ENCODE results near the gene ZBTB20. TPM values are rescaled to one million over a fixed set of nuclear protein-coding genes. Genes with fewer than 3 reads are reported as not detected.

ZBTB20 gene
- total and polyA plus RNA-seq, 7 donors: under 0.01 to 113 (median 58.6) TPM

GRCh38 chr3:114447545-114447944, 699.5 kb downstream of the ZBTB20 start:
- no peaks in the 10 kb centered on the region for H3K27me3 ChIP-seq
- H3K4me1 ChIP-seq: peaks cover 0 to 44% (median 28%) of the 10 kb centered on the region in 4 donors
- TF ChIP-seq POLR2A (IDR thresholded peaks at IDR 0.05): no peak
- TF ChIP-seq CTCF (IDR thresholded peaks at IDR 0.05): no peak
- no peak for TF ChIP-seq POLR2AphosphoS5 (IDR thresholded peaks at IDR 0.05)
- no peak for TF ChIP-seq EP300 (IDR thresholded peaks at IDR 0.05)
- no peak overlapping the region for H3K4me3 ChIP-seq
- intact Hi-C loops (cut with DNase I): no loop called here
- H3K9me3 ChIP-seq: no peaks in the 10 kb centered on the region
- 70 to 86% methylated on average over 3 of the region's 3 CpGs for WGBS, 2 donors
- DNase-seq: no peak
- no peak overlapping the region for H3K27ac ChIP-seq
- no peaks in the 10 kb centered on the region for H3K36me3 ChIP-seq

GRCh38 chr3:114446600-114446999, 700.5 kb downstream of the ZBTB20 start:
- H3K27ac ChIP-seq: peak overlapping the region in 3 of 4 donors; percentile 36 to 47 (median 46)
- H3K36me3 ChIP-seq: no peaks in the 10 kb centered on the region
- WGBS, 2 donors: 76 to 90% methylated on average over 5 of the region's 5 CpGs
- H3K4me3 ChIP-seq: no peak overlapping the region
- no peaks in the 10 kb centered on the region for H3K27me3 ChIP-seq
- H3K9me3 ChIP-seq: no peaks in the 10 kb centered on the region
- intact Hi-C loops (cut with DNase I): no loop called here
- peak in 2 of 4 donors; percentile 34 to 55 for TF ChIP-seq POLR2AphosphoS5 (IDR thresholded peaks at IDR 0.05)
- no peak for TF ChIP-seq CTCF (IDR thresholded peaks at IDR 0.05)
- peak; percentile 64 for DNase-seq
- H3K4me1 ChIP-seq: peaks cover 0 to 47% (median 28%) of the 10 kb centered on the region in 4 donors

- Histone ChIP-seq H3K9me3 (no peaks in the 10 kb centered on the region), H3K4me3 (no peak overlapping the region), H3K36me3 (no peaks in the 10 kb centered on the region), H3K27ac (no peak overlapping the region), H3K4me1 (peaks cover 0 to 53% (median 39%) of the 10 kb centered on the region in 4 donors), H3K27me3 (no peaks in the 10 kb centered on the region)
- intact Hi-C loops (cut with DNase I): no loop called here
- WGBS, 2 donors: 88 to 94% methylated on average over 2 of the region's 2 CpGs
- TF ChIP-seq POLR2A (IDR thresholded peaks at IDR 0.05): no peak
- TF ChIP-seq CTCF (IDR thresholded peaks at IDR 0.05): no peak
- no peak for TF ChIP-seq POLR2AphosphoS5 (IDR thresholded peaks at IDR 0.05)
- no peak for TF ChIP-seq EP300 (IDR thresholded peaks at IDR 0.05)
- DNase-seq: no peak
Observed at GRCh38 chr3:114445233-114445632, 701.9 kb downstream of the ZBTB20 start.

GRCh38 chr3:114444216-114444615, 702.9 kb downstream of the ZBTB20 start:
- intact Hi-C loops (cut with DNase I): no loop called here
- no peak overlapping the region for H3K27ac ChIP-seq
- peaks cover 0 to 58% (median 39%) of the 10 kb centered on the region in 4 donors for H3K4me1 ChIP-seq
- 90 to 91% methylated on average over 3 of the region's 3 CpGs for WGBS, 2 donors
- no peaks in the 10 kb centered on the region for H3K27me3 ChIP-seq
- DNase-seq: no peak
- no peak for TF ChIP-seq POLR2AphosphoS5 (IDR thresholded peaks at IDR 0.05)
- TF ChIP-seq CTCF (IDR thresholded peaks at IDR 0.05): no peak
- no peak for TF ChIP-seq POLR2A (IDR thresholded peaks at IDR 0.05)
- TF ChIP-seq EP300 (IDR thresholded peaks at IDR 0.05): no peak
- H3K9me3 ChIP-seq: no peaks in the 10 kb centered on the region
- H3K4me3 ChIP-seq: no peak overlapping the region
- H3K36me3 ChIP-seq: no peaks in the 10 kb centered on the region

GRCh38 chr3:114442246-114442645, 704.8 kb downstream of the ZBTB20 start:
- H3K27me3 ChIP-seq: no peaks in the 10 kb centered on the region
- H3K9me3 ChIP-seq: no peaks in the 10 kb centered on the region
- no peaks in the 10 kb centered on the region for H3K36me3 ChIP-seq
- H3K4me3 ChIP-seq: no peak overlapping the region
- no peak for DNase-seq
- intact Hi-C loops (cut with DNase I): no loop called here
- H3K4me1 ChIP-seq: peaks cover 0 to 52% (median 37%) of the 10 kb centered on the region in 4 donors
- TF ChIP-seq CTCF (IDR thresholded peaks at IDR 0.05) (no peak), EP300 (IDR thresholded peaks at IDR 0.05) (no peak), POLR2A (IDR thresholded peaks at IDR 0.05) (no peak), POLR2AphosphoS5 (IDR thresholded peaks at IDR 0.05) (no peak)
- H3K27ac ChIP-seq: peak overlapping the region in 1 of 4 donors; percentile 26
